SU-DHL-6 (cell line): ENCODE measurements around the gene SMAP1.

ENCODE experiments used
- CTCF ChIP-seq: fragments of 200-600 bp; sonication (generic); IDR thresholded peaks from one replicate; pipeline ENCODE4 v1.5.1; 2017; ENCODE audit warnings: antibody characterized with exemption, mild to moderate bottlenecking, low read length, moderate library complexity; ENCODE audit not compliant: insufficient read depth, poor library complexity, severe bottlenecking
- EZH2phosphoT487 ChIP-seq: fragments of 200-600 bp; sonication (generic), shearing (Covaris generic); conservative IDR thresholded peaks from 2 replicates; pipeline ENCODE4 v1.6.1; 2018; ENCODE audit warnings: mild to moderate bottlenecking, antibody characterized with exemption, low read length, moderate library complexity, mixed read lengths

GRCh38 chr6:70849348-70850069 lies 181.8 kb downstream of the SMAP1 start:
- TF ChIP-seq CTCF: no peak
- TF ChIP-seq EZH2phosphoT487: no peak
